GM12873 (cell line): ENCODE measurements around the gene IL5.

ENCODE experiments used
- CTCF ChIP-seq: IDR thresholded peaks from 2 replicates; pipeline ENCODE4 v1.5.1; 2012; ENCODE audit warnings: low read depth, mild to moderate bottlenecking, moderate library complexity, low read length, control low read depth; ENCODE audit not compliant: insufficient read depth; ENCODE audit errors: missing control alignments

Gene IL5

GRCh38 chr5:132543472-132544201 lies at the start of gene IL5:
IL5 (minus strand) TSS chr5:132543522; CDS start chr5:132543478, 44 bp downstream.
- TF ChIP-seq CTCF = no peak

DNA sequence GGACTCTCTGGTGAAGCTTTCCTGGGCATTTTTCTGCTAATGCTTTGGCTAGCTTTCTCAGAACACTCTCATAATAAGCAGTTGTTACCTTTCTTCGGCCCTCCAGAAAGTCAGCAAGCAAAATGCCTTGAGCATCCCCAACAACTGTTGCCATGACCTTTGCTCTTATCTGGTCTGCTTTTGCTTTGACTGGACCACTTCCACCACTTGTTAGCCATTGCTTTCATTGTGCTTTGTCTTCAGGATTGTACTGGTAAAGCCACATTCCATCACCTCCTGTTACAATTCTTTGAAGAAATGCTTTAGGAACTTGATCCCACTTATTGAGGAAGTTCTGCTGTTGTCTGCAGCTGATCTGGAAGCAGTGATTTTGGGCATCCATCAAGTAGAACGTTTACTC lies 49.2 kb upstream of the IL5 start:
- TF ChIP-seq CTCF = no peak

- TF ChIP-seq CTCF = peak; percentile 32
Measured at GRCh38 chr5:132591145-132591544, 47.8 kb upstream of the IL5 start.

DNA sequence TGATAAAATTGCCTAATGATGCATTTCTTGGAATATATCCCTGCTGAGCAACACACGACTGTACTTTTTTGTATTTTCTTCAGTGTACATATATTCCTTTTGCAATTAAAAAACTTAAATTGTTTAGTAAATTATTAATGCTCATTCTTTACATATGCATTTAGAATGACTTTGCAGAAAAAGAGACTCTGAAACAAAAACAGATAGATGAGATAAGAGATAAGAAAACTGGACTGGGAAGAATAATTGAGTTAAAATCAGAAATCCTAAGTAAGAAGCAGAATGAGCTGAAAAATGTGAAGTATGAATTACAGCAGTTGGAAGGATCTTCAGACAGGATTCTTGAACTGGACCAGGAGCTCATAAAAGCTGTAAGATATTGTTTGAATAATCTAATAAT lies 46.1 kb upstream of the IL5 start:
- no peak for TF ChIP-seq CTCF

GRCh38 chr5:132586063-132586462 lies 42.7 kb upstream of the IL5 start:
- no peak for TF ChIP-seq CTCF

DNA sequence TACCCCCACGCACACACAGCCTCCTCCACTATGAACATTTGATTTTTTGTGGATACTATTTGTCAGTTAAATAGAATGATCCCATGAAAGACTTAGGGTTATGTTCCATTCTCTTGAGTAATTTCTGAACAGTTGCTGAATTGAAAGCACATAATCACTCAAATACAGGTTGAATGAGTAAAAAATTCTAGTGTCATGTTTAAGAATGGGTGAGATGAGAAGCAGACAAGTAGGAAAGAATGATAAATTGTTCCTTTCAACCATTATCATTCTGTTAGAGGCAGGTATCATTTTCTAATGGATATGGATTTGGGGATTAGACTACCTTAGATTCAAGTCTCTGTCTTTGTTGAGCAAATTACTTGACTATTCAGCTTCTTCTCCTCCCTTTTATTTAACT lies 32.8 kb upstream of the IL5 start:
- TF ChIP-seq CTCF = no peak

DNA sequence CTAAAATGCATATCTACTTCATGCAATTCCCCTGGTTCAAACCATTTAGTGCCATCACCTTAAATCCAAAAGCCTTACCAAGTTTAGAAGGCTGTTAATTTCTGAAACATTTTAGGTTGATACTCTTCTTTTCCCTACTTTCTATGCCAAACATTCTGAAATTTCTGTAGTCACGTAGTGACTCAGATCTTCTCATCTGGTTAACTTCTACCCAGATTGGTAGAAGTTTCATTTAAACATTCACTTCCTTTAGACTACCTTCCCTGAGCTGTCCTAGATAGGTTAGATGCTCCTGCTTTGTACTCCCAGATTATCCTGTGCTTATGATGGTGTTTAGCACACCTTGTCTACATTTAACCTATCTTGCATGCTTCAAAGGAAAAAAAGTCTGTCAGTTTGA lies 23.3 kb upstream of the IL5 start:
- TF ChIP-seq CTCF = no peak
